Ishikawa (cell line): ENCODE results near the gene CARM1.

ENCODE experiments used
- CEBPB ChIP-seq: IDR thresholded peaks from 2 replicates; pipeline ENCODE4 v1.6.1; 2012
- CREB1 ChIP-seq: IDR thresholded peaks from 2 replicates; pipeline ENCODE4 v1.6.1; 2012; ENCODE audit warnings: low read depth
- EGR1 ChIP-seq: IDR thresholded peaks from 2 replicates; pipeline ENCODE4 v1.6.1; 2012
- EP300 ChIP-seq: IDR thresholded peaks from 2 replicates; pipeline ENCODE4 v1.6.1; 2012; ENCODE audit warnings: borderline replicate concordance
- FOXM1 ChIP-seq: IDR thresholded peaks from 2 replicates; pipeline ENCODE4 v1.6.1; 2012; ENCODE audit warnings: low read depth, borderline replicate concordance
- NFIC ChIP-seq: IDR thresholded peaks from 2 replicates; pipeline ENCODE4 v1.6.1; 2012
- RAD21 ChIP-seq: IDR thresholded peaks from 2 replicates; pipeline ENCODE4 v1.6.1; 2012; ENCODE audit warnings: low read depth
- TAF1 ChIP-seq: IDR thresholded peaks from 2 replicates; pipeline ENCODE4 v1.6.1; 2012; ENCODE audit warnings: low read depth, mild to moderate bottlenecking
- TCF12 ChIP-seq: IDR thresholded peaks from 2 replicates; pipeline ENCODE4 v1.6.1; 2012; ENCODE audit warnings: low read depth
- TEAD4 ChIP-seq: IDR thresholded peaks from 2 replicates; pipeline ENCODE4 v1.6.1; 2012
- YY1 ChIP-seq: IDR thresholded peaks from 2 replicates; pipeline ENCODE4 v1.6.1; 2012; ENCODE audit warnings: low read depth
- ZBTB7A ChIP-seq: IDR thresholded peaks from 2 replicates; pipeline ENCODE4 v1.6.1; 2012; ENCODE audit warnings: low read depth
- TF ChIP-seq, protein P1 (sequence below): IDR thresholded peaks from 2 replicates; pipeline ENCODE4 v1.6.1; 2012; ENCODE audit warnings: low read depth, mild to moderate bottlenecking
- TF ChIP-seq, protein P2 (sequence below): IDR thresholded peaks from 2 replicates; pipeline ENCODE4 v1.6.1; 2012
- TF ChIP-seq, protein P3 (sequence below): IDR thresholded peaks from 2 replicates; pipeline ENCODE4 v1.6.1; 2012

The CARM1 gene

DNA sequence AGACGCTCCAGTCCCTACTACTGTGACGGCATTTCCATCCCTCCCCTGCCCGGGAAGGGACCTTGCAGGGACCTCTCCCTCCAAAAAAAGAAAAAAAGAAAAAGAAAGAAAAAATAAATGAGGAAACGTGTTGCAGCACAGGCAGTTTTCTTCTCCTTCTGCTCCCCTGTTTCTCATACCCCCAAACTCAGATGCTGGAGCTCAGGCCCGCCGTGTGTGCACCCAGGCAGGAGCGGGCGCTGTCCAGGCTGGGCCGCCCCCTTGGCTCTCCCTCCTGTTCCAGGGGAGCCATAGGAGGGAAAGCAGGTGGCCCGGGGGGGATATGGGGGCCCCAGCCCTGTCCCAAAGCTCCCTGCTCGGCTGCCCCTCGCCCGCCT, 51.3 kb downstream of the CARM1 start:
- TF ChIP-seq, protein P1, sequence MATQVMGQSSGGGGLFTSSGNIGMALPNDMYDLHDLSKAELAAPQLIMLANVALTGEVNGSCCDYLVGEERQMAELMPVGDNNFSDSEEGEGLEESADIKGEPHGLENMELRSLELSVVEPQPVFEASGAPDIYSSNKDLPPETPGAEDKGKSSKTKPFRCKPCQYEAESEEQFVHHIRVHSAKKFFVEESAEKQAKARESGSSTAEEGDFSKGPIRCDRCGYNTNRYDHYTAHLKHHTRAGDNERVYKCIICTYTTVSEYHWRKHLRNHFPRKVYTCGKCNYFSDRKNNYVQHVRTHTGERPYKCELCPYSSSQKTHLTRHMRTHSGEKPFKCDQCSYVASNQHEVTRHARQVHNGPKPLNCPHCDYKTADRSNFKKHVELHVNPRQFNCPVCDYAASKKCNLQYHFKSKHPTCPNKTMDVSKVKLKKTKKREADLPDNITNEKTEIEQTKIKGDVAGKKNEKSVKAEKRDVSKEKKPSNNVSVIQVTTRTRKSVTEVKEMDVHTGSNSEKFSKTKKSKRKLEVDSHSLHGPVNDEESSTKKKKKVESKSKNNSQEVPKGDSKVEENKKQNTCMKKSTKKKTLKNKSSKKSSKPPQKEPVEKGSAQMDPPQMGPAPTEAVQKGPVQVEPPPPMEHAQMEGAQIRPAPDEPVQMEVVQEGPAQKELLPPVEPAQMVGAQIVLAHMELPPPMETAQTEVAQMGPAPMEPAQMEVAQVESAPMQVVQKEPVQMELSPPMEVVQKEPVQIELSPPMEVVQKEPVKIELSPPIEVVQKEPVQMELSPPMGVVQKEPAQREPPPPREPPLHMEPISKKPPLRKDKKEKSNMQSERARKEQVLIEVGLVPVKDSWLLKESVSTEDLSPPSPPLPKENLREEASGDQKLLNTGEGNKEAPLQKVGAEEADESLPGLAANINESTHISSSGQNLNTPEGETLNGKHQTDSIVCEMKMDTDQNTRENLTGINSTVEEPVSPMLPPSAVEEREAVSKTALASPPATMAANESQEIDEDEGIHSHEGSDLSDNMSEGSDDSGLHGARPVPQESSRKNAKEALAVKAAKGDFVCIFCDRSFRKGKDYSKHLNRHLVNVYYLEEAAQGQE: no peak
- no peak for TF ChIP-seq RAD21
- TF ChIP-seq YY1: no peak
- no peak for TF ChIP-seq ZBTB7A
- no peak for TF ChIP-seq TAF1
- TF ChIP-seq, protein P2, sequence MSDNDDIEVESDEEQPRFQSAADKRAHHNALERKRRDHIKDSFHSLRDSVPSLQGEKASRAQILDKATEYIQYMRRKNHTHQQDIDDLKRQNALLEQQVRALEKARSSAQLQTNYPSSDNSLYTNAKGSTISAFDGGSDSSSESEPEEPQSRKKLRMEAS: no peak
- TF ChIP-seq TCF12: no peak
- TF ChIP-seq FOXM1: no peak
- no peak for TF ChIP-seq CEBPB
- no peak for TF ChIP-seq EP300
- TF ChIP-seq, protein P3, sequence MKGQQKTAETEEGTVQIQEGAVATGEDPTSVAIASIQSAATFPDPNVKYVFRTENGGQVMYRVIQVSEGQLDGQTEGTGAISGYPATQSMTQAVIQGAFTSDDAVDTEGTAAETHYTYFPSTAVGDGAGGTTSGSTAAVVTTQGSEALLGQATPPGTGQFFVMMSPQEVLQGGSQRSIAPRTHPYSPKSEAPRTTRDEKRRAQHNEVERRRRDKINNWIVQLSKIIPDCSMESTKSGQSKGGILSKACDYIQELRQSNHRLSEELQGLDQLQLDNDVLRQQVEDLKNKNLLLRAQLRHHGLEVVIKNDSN: no peak
- TF ChIP-seq TEAD4: no peak
- no peak for TF ChIP-seq NFIC
- no peak for TF ChIP-seq CREB1
- TF ChIP-seq EGR1: no peak

DNA sequence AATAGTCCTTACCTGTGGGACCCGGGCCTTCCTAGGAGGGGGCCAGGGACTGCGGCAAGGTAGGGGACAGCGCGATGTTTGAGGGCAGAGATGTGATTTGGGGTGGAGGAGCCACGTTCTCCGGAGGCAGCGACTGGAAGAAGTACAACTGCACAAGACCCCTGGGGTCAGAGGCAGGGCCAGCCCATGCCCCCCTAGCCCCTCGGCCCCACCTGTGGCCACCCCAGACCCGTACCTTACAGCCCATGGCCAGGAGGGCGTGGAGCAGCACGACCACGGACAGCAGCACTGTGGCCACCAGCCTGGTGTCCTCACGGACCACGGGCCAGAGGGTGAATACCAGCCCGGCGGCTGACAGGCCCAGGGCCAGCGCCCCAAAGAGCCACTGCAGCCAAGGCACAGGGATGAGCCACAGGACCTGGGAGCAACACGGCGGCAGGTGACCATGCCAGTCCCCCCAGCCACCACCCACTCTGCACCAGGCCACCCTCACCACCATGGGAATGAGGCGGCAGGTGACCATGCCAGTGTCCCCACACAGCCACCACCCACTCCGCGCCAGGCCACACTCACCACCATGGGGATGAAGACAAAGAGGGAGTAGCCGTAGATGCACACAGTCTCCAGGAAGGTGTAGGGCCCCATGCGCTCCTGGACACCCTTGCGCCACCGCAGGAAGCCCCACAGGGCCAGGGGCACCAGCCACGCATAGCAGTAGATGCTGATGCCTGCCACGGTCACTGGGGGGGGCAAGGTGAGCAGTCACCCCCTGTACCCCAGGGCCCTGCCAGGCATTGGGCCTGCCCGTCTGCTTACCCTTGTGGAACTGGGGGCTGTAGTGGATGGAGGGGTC, 52.1 kb downstream of the CARM1 start:
- TF ChIP-seq YY1 (no peak), NFIC (no peak), CEBPB (no peak), EP300 (no peak)
- TF ChIP-seq, protein P3: no peak

DNA sequence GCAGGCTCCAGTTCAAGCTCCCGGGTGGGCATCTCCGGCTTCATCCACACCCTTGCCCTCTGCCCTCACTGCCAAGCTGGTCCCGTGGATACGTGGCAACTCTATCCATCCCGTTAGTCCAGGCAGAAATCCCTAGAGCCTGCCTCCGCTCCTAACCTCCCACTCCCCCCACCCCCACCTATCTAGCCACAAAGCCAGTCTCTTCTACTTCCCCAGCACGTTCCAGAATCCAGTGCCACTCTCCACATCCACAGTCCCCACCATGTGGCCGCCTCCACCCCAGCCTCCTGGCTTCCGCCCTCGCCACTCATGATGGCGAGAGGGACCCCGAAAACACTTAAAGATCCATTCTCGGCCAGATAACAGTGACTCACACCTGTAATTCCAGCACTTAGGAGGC, 53.2 kb downstream of the CARM1 start:
- TF ChIP-seq FOXM1 (no peak), TAF1 (no peak), TCF12 (no peak), CREB1 (no peak)
- TF ChIP-seq, protein P3: no peak

DNA sequence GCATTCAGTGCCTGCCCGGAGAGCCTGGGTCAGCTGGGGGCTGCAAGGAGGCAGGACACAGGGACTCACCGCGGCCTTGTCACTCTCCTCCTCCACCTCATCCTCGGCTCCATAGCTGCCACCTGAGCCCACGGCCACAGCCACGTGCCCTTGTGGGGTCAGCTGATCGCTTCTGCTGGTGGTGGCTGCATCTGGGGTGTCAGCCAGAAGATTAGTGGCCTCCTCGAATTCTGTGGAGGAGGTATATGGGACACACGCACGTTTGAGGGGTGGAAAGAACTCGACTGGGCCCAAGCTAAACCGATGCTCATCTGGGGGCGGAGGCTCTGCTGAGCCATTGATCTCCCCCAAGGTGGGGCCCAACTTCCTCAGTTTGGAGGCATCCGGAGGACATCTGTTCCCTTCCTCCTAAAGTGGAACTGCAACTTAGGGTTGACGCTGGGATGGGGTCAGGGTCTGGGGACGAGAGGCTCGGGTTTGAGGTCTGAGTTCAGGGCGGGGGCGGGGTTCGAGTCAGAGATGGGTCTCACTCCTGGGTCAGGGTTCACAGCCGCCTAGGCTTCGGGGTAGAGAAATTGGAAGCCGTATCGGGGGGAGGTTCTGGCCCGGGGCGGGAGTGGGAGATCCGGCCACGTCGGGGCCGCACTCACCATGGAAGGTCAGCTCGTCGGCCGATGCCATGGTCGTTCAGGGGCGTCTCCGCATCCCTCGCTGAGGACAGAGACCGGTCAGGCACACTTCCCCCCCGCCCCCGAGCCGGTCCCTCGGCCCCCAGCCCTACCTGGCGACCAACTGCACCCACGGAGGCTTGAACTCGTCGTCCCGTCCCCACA, 56.6 kb downstream of the CARM1 start:
- TF ChIP-seq, protein P2: peak; percentile 37; the same call in 1 of the 2 replicates
- no peak for TF ChIP-seq EGR1
- TF ChIP-seq FOXM1: no peak
- no peak for TF ChIP-seq YY1
- TF ChIP-seq, protein P1: no peak
- TF ChIP-seq, protein P3: peak; percentile 72

DNA sequence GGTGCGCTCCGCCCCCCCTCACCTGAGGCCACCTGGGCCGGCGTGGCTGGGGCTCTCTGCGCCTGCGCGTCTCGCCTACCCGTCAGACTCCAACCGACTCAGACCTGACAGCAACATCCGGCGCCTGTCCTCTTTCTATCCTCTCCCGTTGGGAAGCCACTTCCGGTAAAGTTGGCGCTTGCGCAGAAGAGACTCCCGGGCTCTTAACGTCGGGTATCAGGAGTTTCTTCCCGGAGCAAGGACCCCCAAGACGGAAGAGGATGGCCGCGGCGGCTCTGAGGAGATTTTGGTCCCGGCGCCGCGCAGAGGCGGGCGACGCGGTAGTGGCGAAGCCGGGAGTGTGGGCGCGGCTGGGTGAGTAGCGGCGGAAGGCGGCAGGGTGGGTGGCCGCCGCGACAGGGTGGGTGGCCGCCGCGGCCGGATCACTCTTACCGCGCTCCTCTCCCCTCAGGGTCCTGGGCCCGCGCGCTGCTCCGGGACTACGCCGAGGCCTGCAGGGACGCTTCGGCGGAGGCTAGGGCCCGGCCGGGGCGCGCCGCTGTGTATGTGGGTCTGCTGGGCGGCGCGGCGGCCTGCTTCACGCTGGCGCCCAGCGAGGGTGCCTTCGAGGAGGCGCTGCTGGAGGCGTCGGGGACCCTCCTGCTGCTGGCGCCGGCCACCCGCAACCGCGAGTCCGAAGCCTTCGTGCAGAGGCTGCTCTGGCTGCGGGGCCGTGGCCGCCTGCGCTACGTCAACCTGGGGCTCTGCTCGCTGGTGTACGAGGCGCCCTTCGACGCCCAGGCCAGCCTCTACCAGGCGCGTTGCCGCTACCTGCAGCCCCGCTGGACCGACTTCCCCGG, 57.4 kb downstream of the CARM1 start, which contains the start of the genes TIMM29 and YIPF2:
Gene TIMM29 (plus strand): TSS at position 249 of the 839 bp plus-strand sequence. CDS start 12 bp downstream, at position 261.
Gene YIPF2 (minus strand): TSS at position 77 of the 839 bp plus-strand sequence. CDS start 229 bp downstream, outside the sequence.
- TF ChIP-seq, protein P2: peak; percentile 62
- TF ChIP-seq YY1 (peak; percentile 91), FOXM1 (no peak), EP300 (peak; percentile 20; the same call in 1 of the 2 replicates), EGR1 (no peak), TAF1 (peak; percentile 92), TCF12 (peak; percentile 75), RAD21 (no peak; the same call in 1 of the 2 replicates), TEAD4 (0 out of 2 replicates have a peak, but pooled peaks have one; percentile 31), ZBTB7A (no peak), CREB1 (peak; percentile 70), NFIC (peak; percentile 35; the same call in 1 of the 2 replicates), CEBPB (no peak)
- TF ChIP-seq, protein P1: no peak
- TF ChIP-seq, protein P3: peak; percentile 62
